ENCODE measurements around the gene HOXA7.

The HOXA7 gene

DNA sequence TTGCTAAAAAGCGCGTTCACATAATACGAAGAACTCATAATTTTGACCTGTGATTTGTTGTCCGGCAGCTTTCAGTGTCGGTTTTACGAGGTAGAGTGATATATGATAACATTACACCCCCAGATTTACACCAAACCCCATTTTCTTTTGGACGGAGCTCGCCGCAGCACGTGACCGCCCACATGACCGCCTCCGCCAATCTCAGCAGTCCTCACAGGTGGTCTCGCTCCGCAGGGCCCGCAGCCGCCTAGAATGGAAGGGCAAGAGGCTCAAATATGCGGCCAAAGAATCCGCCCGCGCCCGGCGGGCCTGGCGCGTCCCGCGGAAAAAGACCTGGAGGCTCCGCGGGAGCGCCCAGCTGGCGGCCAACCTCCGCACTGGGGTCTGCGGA, at the start of gene HOXA7:
HOXA7 (minus strand) TSS at position 168 of the 391 bp plus-strand sequence; CDS start at position 38, 130 bp downstream.
- Mint-ChIP-seq H3K36me3 (ENCODE audit: low read depth) (no peaks in the 10 kb centered on the region), H3K4me1 (ENCODE audit: low read depth) (peaks cover 58% of the 10 kb centered on the region), H3K27me3 (peaks cover 87% of the 10 kb centered on the region)

DNA sequence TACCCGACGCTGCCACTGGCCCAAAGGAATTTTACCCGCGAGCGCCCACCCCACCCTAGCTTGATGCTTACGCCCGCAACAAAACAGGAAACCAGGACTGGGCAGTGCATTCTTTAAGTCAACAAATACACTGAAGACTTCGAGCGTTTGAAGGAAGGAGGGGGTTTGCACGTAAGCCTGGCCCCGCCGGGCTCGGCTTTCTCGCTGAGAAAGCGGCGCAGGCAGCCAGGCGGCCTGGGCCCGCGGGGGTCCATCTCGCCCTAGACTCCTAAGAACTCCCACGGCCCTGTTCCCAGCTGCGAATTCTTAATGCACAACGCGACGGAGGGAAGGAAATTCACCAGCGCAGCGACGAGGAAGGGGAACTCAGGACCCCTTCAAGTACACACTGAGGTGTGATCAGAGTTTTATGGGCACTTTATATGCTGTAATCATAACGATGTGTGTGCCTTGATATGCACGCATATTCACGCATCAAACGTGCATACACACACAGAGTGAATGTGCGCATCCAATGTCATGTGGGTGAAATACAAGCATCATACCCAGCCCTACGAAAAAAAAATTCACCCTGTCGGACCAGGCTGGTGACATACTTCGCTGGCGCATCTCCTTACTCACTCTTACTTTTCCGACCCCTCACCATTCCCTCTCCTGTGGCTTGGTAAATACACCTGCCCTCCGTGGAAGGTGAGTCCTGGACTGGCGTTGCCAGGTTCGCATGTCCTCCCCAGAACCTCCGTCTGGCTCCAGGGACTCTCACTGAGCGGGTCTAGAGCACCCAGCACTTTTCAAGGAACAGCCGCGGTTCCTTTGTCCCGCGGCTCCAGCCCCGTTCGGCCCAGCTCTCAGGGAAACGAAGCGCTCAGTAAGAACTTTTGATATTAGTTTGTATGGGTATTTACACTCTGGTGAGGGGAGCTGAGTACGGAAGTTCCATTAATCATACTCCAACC, 49.1 kb upstream of the HOXA7 start:
- H3K9me3 Mint-ChIP-seq = no peaks in the 10 kb centered on the region
- H3K27me3 Mint-ChIP-seq = peaks cover 100% of the 10 kb centered on the region
- H3K27ac Mint-ChIP-seq = no peak overlapping the region
- peaks cover 41% of the 10 kb centered on the region for H3K4me1 Mint-ChIP-seq (ENCODE audit: low read depth)
- H3K36me3 Mint-ChIP-seq (ENCODE audit: low read depth) = no peaks in the 10 kb centered on the region
- no peak overlapping the region for H3K4me3 Mint-ChIP-seq

More for the DNA sequence above, at the start of gene HOXA7:
- H3K27ac Mint-ChIP-seq = peak within 1 kb of the TSS; percentile 65
- no peaks in the 10 kb centered on the region for H3K9me3 Mint-ChIP-seq
- peak within 1 kb of the TSS; percentile 69 for H3K4me3 Mint-ChIP-seq

- H3K36me3 Mint-ChIP-seq (ENCODE audit: low read depth) = no peaks in the 10 kb centered on the region
- no peak overlapping the region for H3K4me3 Mint-ChIP-seq
- H3K9me3 Mint-ChIP-seq = no peaks in the 10 kb centered on the region
- H3K27ac Mint-ChIP-seq = no peak overlapping the region
- peaks cover 41% of the 10 kb centered on the region for H3K4me1 Mint-ChIP-seq (ENCODE audit: low read depth)
- peaks cover 97% of the 10 kb centered on the region for H3K27me3 Mint-ChIP-seq
Measured at GRCh38 chr7:27204851-27205322, 48.4 kb upstream of the HOXA7 start.

GRCh38 chr7:27203964-27204594, 47.6 kb upstream of the HOXA7 start:
- peaks cover 92% of the 10 kb centered on the region for H3K27me3 Mint-ChIP-seq
- H3K36me3 Mint-ChIP-seq (ENCODE audit: low read depth) = no peaks in the 10 kb centered on the region
- H3K9me3 Mint-ChIP-seq = no peaks in the 10 kb centered on the region
- no peak overlapping the region for H3K4me3 Mint-ChIP-seq
- peaks cover 45% of the 10 kb centered on the region for H3K4me1 Mint-ChIP-seq (ENCODE audit: low read depth)
- H3K27ac Mint-ChIP-seq = no peak overlapping the region

- no peak overlapping the region for H3K27ac Mint-ChIP-seq
- no peak overlapping the region for H3K4me3 Mint-ChIP-seq
- no peaks in the 10 kb centered on the region for H3K36me3 Mint-ChIP-seq (ENCODE audit: low read depth)
- H3K9me3 Mint-ChIP-seq = no peaks in the 10 kb centered on the region
- peaks cover 49% of the 10 kb centered on the region for H3K4me1 Mint-ChIP-seq (ENCODE audit: low read depth)
- peaks cover 92% of the 10 kb centered on the region for H3K27me3 Mint-ChIP-seq
Measured at GRCh38 chr7:27203365-27203953, 47.0 kb upstream of the HOXA7 start.

- Mint-ChIP-seq H3K4me3 (peak overlapping the region; percentile 9), H3K27me3 (peaks cover 92% of the 10 kb centered on the region), H3K27ac (no peak overlapping the region), H3K4me1 (ENCODE audit: low read depth) (peaks cover 55% of the 10 kb centered on the region), H3K36me3 (ENCODE audit: low read depth) (no peaks in the 10 kb centered on the region), H3K9me3 (no peaks in the 10 kb centered on the region)
Measured at GRCh38 chr7:27202862-27203134, 46.3 kb upstream of the HOXA7 start.

- H3K4me1 Mint-ChIP-seq (ENCODE audit: low read depth) = peaks cover 55% of the 10 kb centered on the region
- H3K27ac Mint-ChIP-seq = no peak overlapping the region
- no peaks in the 10 kb centered on the region for H3K36me3 Mint-ChIP-seq (ENCODE audit: low read depth)
- H3K4me3 Mint-ChIP-seq = no peak overlapping the region
- H3K27me3 Mint-ChIP-seq = peaks cover 92% of the 10 kb centered on the region
- no peaks in the 10 kb centered on the region for H3K9me3 Mint-ChIP-seq
Measured at GRCh38 chr7:27202018-27202861, 45.8 kb upstream of the HOXA7 start.

DNA sequence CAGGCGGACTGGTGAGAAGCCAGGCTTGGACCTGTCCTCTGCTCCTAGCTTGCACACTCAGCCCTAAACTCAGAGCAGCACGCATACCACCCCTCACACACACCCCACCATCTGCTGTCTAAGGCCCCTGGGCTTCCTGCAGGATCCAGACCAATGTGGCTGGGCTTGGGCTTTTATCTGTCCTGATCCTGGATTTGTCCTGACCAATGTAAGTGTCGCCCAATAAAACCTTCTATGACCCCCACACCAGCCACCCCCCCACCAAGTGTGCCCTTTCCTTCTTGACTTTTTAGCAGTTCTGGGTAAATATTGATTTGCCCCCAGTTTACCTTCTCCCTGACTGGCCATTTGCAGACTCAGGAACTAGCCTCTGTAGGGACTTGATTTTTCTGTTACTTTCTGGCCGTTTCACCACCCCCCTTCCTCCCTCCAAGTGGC, 45.1 kb upstream of the HOXA7 start:
- Mint-ChIP-seq H3K4me3 (peak overlapping the region; percentile 12), H3K4me1 (ENCODE audit: low read depth) (peaks cover 55% of the 10 kb centered on the region), H3K27ac (no peak overlapping the region), H3K9me3 (no peaks in the 10 kb centered on the region), H3K36me3 (ENCODE audit: low read depth) (no peaks in the 10 kb centered on the region), H3K27me3 (peaks cover 92% of the 10 kb centered on the region)

GRCh38 chr7:27200761-27201579, 44.5 kb upstream of the HOXA7 start:
- Mint-ChIP-seq H3K36me3 (ENCODE audit: low read depth) (no peaks in the 10 kb centered on the region), H3K27me3 (peaks cover 91% of the 10 kb centered on the region), H3K9me3 (no peaks in the 10 kb centered on the region), H3K4me1 (ENCODE audit: low read depth) (peaks cover 54% of the 10 kb centered on the region), H3K4me3 (peak overlapping the region; percentile 58), H3K27ac (peak overlapping the region; percentile 67)

GRCh38 chr7:27199849-27200760, 43.6 kb upstream of the HOXA7 start, which contains the start of gene HOXA13:
Gene HOXA13 (minus strand): TSS chr7:27200091. CDS start chr7:27200077, 14 bp downstream.
- Mint-ChIP-seq H3K4me1 (ENCODE audit: low read depth) (peaks cover 47% of the 10 kb centered on the region), H3K4me3 (peak within 1 kb of the TSS; percentile 80), H3K27ac (peak within 1 kb of the TSS; percentile 67), H3K36me3 (ENCODE audit: low read depth) (no peaks in the 10 kb centered on the region), H3K9me3 (no peaks in the 10 kb centered on the region), H3K27me3 (peaks cover 91% of the 10 kb centered on the region)

GRCh38 chr7:27198871-27199801, 42.7 kb upstream of the HOXA7 start:
- Mint-ChIP-seq H3K27me3 (peaks cover 91% of the 10 kb centered on the region), H3K36me3 (ENCODE audit: low read depth) (no peaks in the 10 kb centered on the region), H3K9me3 (no peaks in the 10 kb centered on the region), H3K4me3 (peak overlapping the region; percentile 20), H3K4me1 (ENCODE audit: low read depth) (peaks cover 39% of the 10 kb centered on the region), H3K27ac (no peak overlapping the region)

DNA sequence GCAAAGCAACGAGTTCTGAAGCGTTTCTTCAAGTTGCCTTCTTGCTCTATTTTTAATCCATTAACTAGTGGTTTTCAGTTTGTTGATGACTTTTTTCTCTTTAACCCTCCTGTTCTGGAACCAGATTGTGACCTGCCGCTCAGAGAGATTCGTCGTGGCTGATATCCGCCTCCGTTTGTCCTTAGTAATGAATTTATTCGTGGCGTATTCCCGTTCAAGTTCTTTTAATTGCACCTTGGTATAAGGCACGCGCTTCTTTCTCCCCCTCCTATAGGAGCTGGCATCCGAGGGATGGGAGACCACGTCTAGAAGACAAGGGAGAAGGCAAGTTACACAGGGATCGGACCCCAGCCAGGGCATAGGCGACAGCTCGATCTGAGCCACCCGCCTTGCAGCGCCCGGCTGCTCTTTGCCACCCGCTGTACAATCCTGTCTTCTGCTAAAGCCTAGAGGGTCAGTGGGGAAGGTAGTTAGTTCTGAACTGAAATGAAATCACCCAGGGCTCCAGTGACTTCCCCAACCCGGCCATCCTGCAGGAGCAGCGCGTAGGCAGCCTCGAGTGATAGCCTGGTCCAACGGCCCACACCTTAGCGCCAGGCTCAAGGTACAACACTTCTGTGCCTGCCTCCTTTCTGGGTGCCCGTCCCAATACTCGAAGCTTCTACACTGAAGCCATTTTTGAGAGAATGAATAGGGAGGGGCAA, 41.8 kb upstream of the HOXA7 start:
- Mint-ChIP-seq H3K4me1 (ENCODE audit: low read depth) (peaks cover 42% of the 10 kb centered on the region), H3K4me3 (no peak overlapping the region), H3K36me3 (ENCODE audit: low read depth) (no peaks in the 10 kb centered on the region), H3K27ac (no peak overlapping the region), H3K9me3 (no peaks in the 10 kb centered on the region), H3K27me3 (peaks cover 91% of the 10 kb centered on the region)
